ENCODE data around the gene MYLK. TPM values are rescaled to one million over a fixed set of nuclear protein-coding genes. Genes with fewer than 3 reads are reported as not detected.

Gene MYLK
- total RNA-seq, 1 donor from 2014 or later = 50.5 TPM

- no peak overlapping the region for H3K4me3 Mint-ChIP-seq (ENCODE audit: unreplicated experiment)
- no peak overlapping the region for H3K4me3 ChIP-seq (ENCODE audit: insufficient read depth, low read depth, low read length)
- no peak overlapping the region for H3K4me2 ChIP-seq (ENCODE audit: low read length)
- peaks cover 44% of the 10 kb centered on the region for H3K4me1 Mint-ChIP-seq (ENCODE audit: low read depth, unreplicated experiment)
- FAIRE-seq = no peak
- no peaks in the 10 kb centered on the region for H3K9me3 ChIP-seq (ENCODE audit: insufficient read depth, low read depth, low read length)
- H3K79me2 ChIP-seq (ENCODE audit: insufficient read depth, low read length) = peaks cover 7% of the 10 kb centered on the region
- peak overlapping the region; percentile 4 for H3K9ac ChIP-seq (ENCODE audit: low read length)
- no peaks in the 10 kb centered on the region for H3K27me3 Mint-ChIP-seq (ENCODE audit: low read depth, unreplicated experiment)
- no peaks in the 10 kb centered on the region for H3K27me3 ChIP-seq (ENCODE audit: insufficient read depth, low read length)
- peaks cover 13% of the 10 kb centered on the region for H3K36me3 Mint-ChIP-seq (ENCODE audit: low read depth, unreplicated experiment)
- peaks cover 54% of the 10 kb centered on the region for H3K4me1 ChIP-seq (ENCODE audit: insufficient read depth, low read length)
- no peaks in the 10 kb centered on the region for H3K36me3 ChIP-seq (ENCODE audit: insufficient read depth, low read length)
- peak overlapping the region; percentile 4 for H3K27ac Mint-ChIP-seq (ENCODE audit: unreplicated experiment)
- peak overlapping the region; percentile 85 for H3K27ac ChIP-seq (ENCODE audit: low read depth, low read length)
- TF ChIP-seq CTCF (IDR thresholded peaks at IDR 0.05; ENCODE audit: insufficient read depth, low read depth, low read length) (no peak), EZH2 (IDR thresholded peaks at IDR 0.05; ENCODE audit: insufficient read depth, low read length) (no peak)
- no peak overlapping the region for H2AFZ ChIP-seq (ENCODE audit: low read depth, low read length)
- peaks cover 2% of the 10 kb centered on the region for H3K9me3 Mint-ChIP-seq (ENCODE audit: unreplicated experiment)
- no peak for DNase-seq (ENCODE audit: low read depth)
- H4K20me1 ChIP-seq (ENCODE audit: insufficient read depth, low read length) = no peaks in the 10 kb centered on the region
Observed at GRCh38 chr3:123815981-123816380, 68.2 kb downstream of the MYLK start.

GRCh38 chr3:123813876-123814275 lies 70.3 kb downstream of the MYLK start:
- H3K4me2 ChIP-seq (ENCODE audit: low read length) = peak overlapping the region; percentile 17
- Mint-ChIP-seq H3K4me1 (ENCODE audit: low read depth, unreplicated experiment) (peaks cover 50% of the 10 kb centered on the region), H3K27me3 (ENCODE audit: low read depth, unreplicated experiment) (no peaks in the 10 kb centered on the region), H3K27ac (ENCODE audit: unreplicated experiment) (peak overlapping the region; percentile 70), H3K36me3 (ENCODE audit: low read depth, unreplicated experiment) (peaks cover 13% of the 10 kb centered on the region), H3K9me3 (ENCODE audit: unreplicated experiment) (peaks cover 2% of the 10 kb centered on the region), H3K4me3 (ENCODE audit: unreplicated experiment) (no peak overlapping the region)
- TF ChIP-seq CTCF (IDR thresholded peaks at IDR 0.05; ENCODE audit: insufficient read depth, low read depth, low read length) = no peak
- no peak for TF ChIP-seq EZH2 (IDR thresholded peaks at IDR 0.05; ENCODE audit: insufficient read depth, low read length)
- H4K20me1 ChIP-seq (ENCODE audit: insufficient read depth, low read length) = no peaks in the 10 kb centered on the region
- H3K79me2 ChIP-seq (ENCODE audit: insufficient read depth, low read length) = peaks cover 7% of the 10 kb centered on the region
- H3K9ac ChIP-seq (ENCODE audit: low read length) = peak overlapping the region; percentile 32
- no peaks in the 10 kb centered on the region for H3K36me3 ChIP-seq (ENCODE audit: insufficient read depth, low read length)
- H3K4me3 ChIP-seq (ENCODE audit: insufficient read depth, low read depth, low read length) = no peak overlapping the region
- no peaks in the 10 kb centered on the region for H3K27me3 ChIP-seq (ENCODE audit: insufficient read depth, low read length)
- DNase-seq (ENCODE audit: low read depth) (peak; percentile 91), FAIRE-seq (peak; percentile 76)
- peaks cover 53% of the 10 kb centered on the region for H3K4me1 ChIP-seq (ENCODE audit: insufficient read depth, low read length)
- peak overlapping the region; percentile 61 for H3K27ac ChIP-seq (ENCODE audit: low read depth, low read length)
- no peaks in the 10 kb centered on the region for H3K9me3 ChIP-seq (ENCODE audit: insufficient read depth, low read depth, low read length)
- H2AFZ ChIP-seq (ENCODE audit: low read depth, low read length) = no peak overlapping the region

GRCh38 chr3:123809597-123809996 lies 74.5 kb downstream of the MYLK start:
- no peaks in the 10 kb centered on the region for H3K27me3 Mint-ChIP-seq (ENCODE audit: low read depth, unreplicated experiment)
- H3K27ac Mint-ChIP-seq (ENCODE audit: unreplicated experiment) = peak overlapping the region; percentile 81
- H3K9me3 Mint-ChIP-seq (ENCODE audit: unreplicated experiment) = peaks cover 2% of the 10 kb centered on the region
- no peak for TF ChIP-seq CTCF (IDR thresholded peaks at IDR 0.05; ENCODE audit: insufficient read depth, low read depth, low read length)
- Histone ChIP-seq H3K36me3 (ENCODE audit: insufficient read depth, low read length) (no peaks in the 10 kb centered on the region), H3K4me1 (ENCODE audit: insufficient read depth, low read length) (peaks cover 30% of the 10 kb centered on the region), H3K4me2 (ENCODE audit: low read length) (peak overlapping the region; percentile 16), H3K79me2 (ENCODE audit: insufficient read depth, low read length) (peaks cover 7% of the 10 kb centered on the region), H3K9me3 (ENCODE audit: insufficient read depth, low read depth, low read length) (no peaks in the 10 kb centered on the region), H3K9ac (ENCODE audit: low read length) (peak overlapping the region; percentile 2), H3K27ac (ENCODE audit: low read depth, low read length) (peak overlapping the region; percentile 60), H3K4me3 (ENCODE audit: insufficient read depth, low read depth, low read length) (no peak overlapping the region), H2AFZ (ENCODE audit: low read depth, low read length) (no peak overlapping the region), H4K20me1 (ENCODE audit: insufficient read depth, low read length) (no peaks in the 10 kb centered on the region), H3K27me3 (ENCODE audit: insufficient read depth, low read length) (no peaks in the 10 kb centered on the region)
- FAIRE-seq = no peak
- peaks cover 33% of the 10 kb centered on the region for H3K4me1 Mint-ChIP-seq (ENCODE audit: low read depth, unreplicated experiment)
- DNase-seq (ENCODE audit: low read depth) = peak; percentile 90
- H3K4me3 Mint-ChIP-seq (ENCODE audit: unreplicated experiment) = no peak overlapping the region
- peaks cover 23% of the 10 kb centered on the region for H3K36me3 Mint-ChIP-seq (ENCODE audit: low read depth, unreplicated experiment)

All from astrocyte (in vitro differentiated cells and primary cell).